Caki2 (cell line): Measurements from ENCODE around the gene KRTAP3-3. TPM values are rescaled to one million over a fixed set of nuclear protein-coding genes. Genes with fewer than 3 reads are reported as not detected.

ENCODE experiments used
- total RNA-seq: library from RNA; depleted of rRNA; stranded (reverse); fragments of >200 nt; shearing (Covaris generic); gene quantifications from 2 replicates; pipeline ENCODE4 v1.2.3, GENCODE V29; 2014; ENCODE audit warnings: low replicate concordance; rRNA removed

The KRTAP3-3 gene
- total RNA-seq, 1 experiment from 2014 or later, result not detected

Other genes with a start within 250 kb of the KRTAP3-3 start
- gene KRT25, start 238.8 kb downstream of the KRTAP3-3 start, total RNA-seq, result not detected in 2 replicates
- not detected in 2 replicates for gene KRT26, start 222.0 kb downstream of the KRTAP3-3 start, total RNA-seq
- not detected in 2 replicates for gene KRT27, start 211.6 kb downstream of the KRTAP3-3 start, total RNA-seq
- gene KRT28, start 194.2 kb downstream of the KRTAP3-3 start, total RNA-seq, result not detected in 2 replicates
- gene KRT10, start 171.6 kb downstream of the KRTAP3-3 start, total RNA-seq, result 75.2 and 76.4 TPM in 2 replicates
- gene KRT12, start 126.9 kb downstream of the KRTAP3-3 start, total RNA-seq, result not detected in 2 replicates
- 46.7 and 50.0 TPM in 2 replicates for gene KRT20, start 108.9 kb downstream of the KRTAP3-3 start, total RNA-seq
- not detected in 2 replicates for gene KRT23, start 56.5 kb downstream of the KRTAP3-3 start, total RNA-seq
- gene KRT39, start 27.2 kb downstream of the KRTAP3-3 start, total RNA-seq, result not detected in 2 replicates
- not detected in 2 replicates for gene KRT40, start 9.8 kb downstream of the KRTAP3-3 start, total RNA-seq
- gene KRTAP3-2, start 5.7 kb upstream of the KRTAP3-3 start, total RNA-seq, result not detected in 2 replicates
- not detected in 2 replicates for gene KRTAP3-1, start 15.0 kb upstream of the KRTAP3-3 start, total RNA-seq
- not detected in 2 replicates for gene KRTAP1-5, start 33.0 kb upstream of the KRTAP3-3 start, total RNA-seq
- gene KRTAP1-4, start 36.0 kb upstream of the KRTAP3-3 start, total RNA-seq, result not detected in 2 replicates
- gene KRTAP1-3, start 40.7 kb upstream of the KRTAP3-3 start, total RNA-seq, result not detected in 2 replicates
- gene KRTAP1-1, start 47.3 kb upstream of the KRTAP3-3 start, total RNA-seq, result not detected in 2 replicates
- gene KRTAP2-1, start 53.2 kb upstream of the KRTAP3-3 start, total RNA-seq, result not detected in 2 replicates
- not detected in 2 replicates for gene KRTAP2-2, start 61.1 kb upstream of the KRTAP3-3 start, total RNA-seq
- not detected in 2 replicates for gene KRTAP2-3, start 66.0 kb upstream of the KRTAP3-3 start, total RNA-seq
- not detected in 2 replicates for gene KRTAP2-4, start 71.7 kb upstream of the KRTAP3-3 start, total RNA-seq
- gene KRTAP4-7, start 90.0 kb upstream of the KRTAP3-3 start, total RNA-seq, result not detected in 2 replicates
- gene KRTAP4-8, start 104.0 kb upstream of the KRTAP3-3 start, total RNA-seq, result not detected in 2 replicates
- gene KRTAP4-16, start 108.0 kb upstream of the KRTAP3-3 start, total RNA-seq, result not detected in 2 replicates
- not detected in 2 replicates for gene KRTAP4-9, start 111.2 kb upstream of the KRTAP3-3 start, total RNA-seq
- gene KRTAP4-11, start 124.2 kb upstream of the KRTAP3-3 start, total RNA-seq, result not detected in 2 replicates
- gene KRTAP4-12, start 130.0 kb upstream of the KRTAP3-3 start, total RNA-seq, result not detected in 2 replicates
- not detected in 2 replicates for gene KRTAP4-6, start 146.4 kb upstream of the KRTAP3-3 start, total RNA-seq
- not detected in 2 replicates for gene KRTAP4-5, start 155.7 kb upstream of the KRTAP3-3 start, total RNA-seq
- not detected in 2 replicates for gene KRTAP4-4, start 166.6 kb upstream of the KRTAP3-3 start, total RNA-seq
- not detected in 2 replicates for gene KRTAP4-3, start 174.1 kb upstream of the KRTAP3-3 start, total RNA-seq
- gene KRTAP4-2, start 184.1 kb upstream of the KRTAP3-3 start, total RNA-seq, result not detected in 2 replicates
- not detected in 2 replicates for gene KRTAP4-1, start 190.7 kb upstream of the KRTAP3-3 start, total RNA-seq
- not detected in 2 replicates for gene KRTAP9-1, start 195.7 kb upstream of the KRTAP3-3 start, total RNA-seq
- not detected in 2 replicates for gene KRTAP9-2, start 232.5 kb upstream of the KRTAP3-3 start, total RNA-seq
- gene KRTAP9-3, start 238.3 kb upstream of the KRTAP3-3 start, total RNA-seq, result not detected in 2 replicates
- gene KRTAP9-8, start 243.8 kb upstream of the KRTAP3-3 start, total RNA-seq, result not detected in 2 replicates